SK-N-SH (cell line): ENCODE measurements around the gene KIRREL1. TPM values are rescaled to one million over a fixed set of nuclear protein-coding genes. Genes with fewer than 3 reads are reported as not detected.

Experiments used
- CTCF ChIA-PET: fragments of 300-600, 350-600 bp; formaldehyde crosslinking; extraction: SDS; loops from one replicate; lab custom pipeline; 2021; lab: Yijun Ruan, JAX
- POLR2A ChIA-PET: fragments of 350-600 bp; sonication (Branson Sonifier 250); formaldehyde crosslinking; extraction: SDS; loops from one replicate; lab custom pipeline; 2020; ENCODE audit warnings: antibody characterized with exemption, inconsistent platforms; lab: Yijun Ruan, JAX
- DNase-seq: peaks from one replicate; pipeline ENCODE4 v3.0.0; 2012
- H2AFZ ChIP-seq: fragments of 200-600 bp; sonication (generic); 2 replicates; pipeline ENCODE4 v1.8.1; 2016; ENCODE audit warnings: antibody characterized with exemption, mild to moderate bottlenecking, low read depth
- H3F3A ChIP-seq: fragments of 200-600 bp; sonication (generic); replicated peaks from 2 replicates; pipeline ENCODE3; 2016; ENCODE audit warnings: antibody characterized with exemption, mild to moderate bottlenecking; ENCODE audit not compliant: insufficient read depth
- H3K27ac ChIP-seq, 2 experiments: fragments of 200-500 bp in 1 of 2; fragments of 200-600 bp in 1 of 2; sonication (Bioruptor generic) in 1 of 2; sonication (generic), shearing (Covaris generic) in 1 of 2; 2 replicates each; pipeline versions ENCODE4 v1.5.1 to v1.6.1; 2014 to 2016; ENCODE audit warnings: low read depth in 2 of 2, inconsistent platforms in 1 of 2, low read length in 1 of 2, mild to moderate bottlenecking in 1 of 2, mixed read lengths in 1 of 2
- H3K27me3 ChIP-seq: fragments of 200-600 bp; sonication (generic), shearing (Covaris generic); 2 replicates; pipeline ENCODE4 v1.6.1; 2016; ENCODE audit warnings: mixed run types; ENCODE audit not compliant: insufficient read depth
- H3K36me3 ChIP-seq, 2 experiments: fragments of 200-500 bp in 1 of 2; fragments of 200-600 bp in 1 of 2; sonication (Bioruptor generic) in 1 of 2; sonication (generic) in 1 of 2; replicated peaks in 1 of 2; 2 replicates each; pipeline versions ENCODE3 to v1.5.1; 2014 to 2016; ENCODE audit warnings: low read length in 1 of 2, mild to moderate bottlenecking in 1 of 2; ENCODE audit not compliant: insufficient read depth in 2 of 2, control insufficient read depth in 1 of 2
- H3K4me1 ChIP-seq, 2 experiments: fragments of 200-500 bp in 1 of 2; fragments of 200-600 bp in 1 of 2; sonication (Bioruptor generic) in 1 of 2; sonication (generic), shearing (Covaris generic) in 1 of 2; 2 replicates each; pipeline versions ENCODE4 v1.5.1 to v1.6.1; 2014 to 2016; ENCODE audit warnings: low read depth in 1 of 2, low read length in 1 of 2, mixed run types in 1 of 2; ENCODE audit not compliant: insufficient read depth in 2 of 2, control insufficient read depth in 1 of 2
- H3K4me2 ChIP-seq: fragments of 200-600 bp; sonication (generic), shearing (Covaris generic); 2 replicates; pipeline ENCODE4 v1.6.1; 2017; ENCODE audit warnings: mixed run types
- H3K4me3 ChIP-seq, 2 experiments: fragments of 200-500 bp in 1 of 2; fragments of 200-600 bp in 1 of 2; sonication (Bioruptor generic) in 1 of 2; sonication (generic), shearing (Covaris generic) in 1 of 2; 2 replicates each; pipeline versions ENCODE4 v1.5.1 to v1.8.1; 2014 to 2016; ENCODE audit warnings: low read depth in 2 of 2, inconsistent platforms in 1 of 2, low read length in 1 of 2, mild to moderate bottlenecking in 1 of 2, mixed read lengths in 1 of 2, moderate library complexity in 1 of 2
- H3K79me2 ChIP-seq: fragments of 200-600 bp; sonication (generic); 2 replicates; pipeline ENCODE4 v1.8.1; 2017; ENCODE audit warnings: mild to moderate bottlenecking; ENCODE audit not compliant: insufficient read depth
- H3K9ac ChIP-seq: fragments of 200-600 bp; sonication (generic); 2 replicates; pipeline ENCODE4 v1.6.1; 2017; ENCODE audit warnings: mixed run types
- H3K9me2 ChIP-seq: fragments of 200-600 bp; sonication (generic); 2 replicates; pipeline ENCODE4 v1.6.1; 2017; ENCODE audit warnings: mixed run types
- H3K9me3 ChIP-seq: fragments of 200-600 bp; sonication (generic); 2 replicates; pipeline ENCODE4 v1.6.1; 2017; ENCODE audit warnings: mixed run types, mild to moderate bottlenecking, moderate library complexity
- H4K20me1 ChIP-seq: fragments of 200-600 bp; sonication (generic); 2 replicates; pipeline ENCODE4 v1.6.1; 2017; ENCODE audit warnings: mild to moderate bottlenecking, mixed run types; ENCODE audit not compliant: insufficient read depth
- ELF1 ChIP-seq: IDR thresholded peaks from 2 replicates; pipeline ENCODE4 v1.4.0; 2012
- FOSL2 ChIP-seq: IDR thresholded peaks from 2 replicates; pipeline ENCODE4 v1.4.0; 2012; ENCODE audit warnings: low read depth, mild to moderate bottlenecking, moderate library complexity, borderline replicate concordance
- FOXM1 ChIP-seq: IDR thresholded peaks from 2 replicates; pipeline ENCODE4 v1.4.0; 2012; ENCODE audit warnings: low read depth, mild to moderate bottlenecking
- GABPA ChIP-seq: IDR thresholded peaks from 2 replicates; pipeline ENCODE4 v1.4.0; 2012; ENCODE audit warnings: low read depth, mild to moderate bottlenecking
- GATA2 ChIP-seq: sonication (generic); formaldehyde crosslinking; IDR thresholded peaks from 2 replicates; pipeline ENCODE4 v1.5.0; 2020; ENCODE audit warnings: mild to moderate bottlenecking, missing genetic modification reagents
- IRF3 ChIP-seq: fragments of 150-350 bp; IDR thresholded peaks from 2 replicates; pipeline ENCODE4 v1.6.1; 2016; ENCODE audit warnings: mild to moderate bottlenecking, low read depth, low read length
- MAX ChIP-seq: IDR thresholded peaks from 2 replicates; pipeline ENCODE4 v1.4.0; 2012; ENCODE audit warnings: low read depth
- MEF2A ChIP-seq: IDR thresholded peaks from 2 replicates; pipeline ENCODE4 v1.4.0; 2012; ENCODE audit warnings: low read depth, borderline replicate concordance
- MXI1 ChIP-seq: IDR thresholded peaks from 2 replicates; pipeline ENCODE4 v1.6.1; 2012; ENCODE audit warnings: mild to moderate bottlenecking, low read depth, low read length, improper control_type of control experiment
- NFIC ChIP-seq: IDR thresholded peaks from 2 replicates; pipeline ENCODE4 v1.4.0; 2012; ENCODE audit warnings: borderline replicate concordance
- RCOR1 ChIP-seq: fragments of 150-350 bp; IDR thresholded peaks from 2 replicates; pipeline ENCODE4 v1.6.1; 2017; ENCODE audit warnings: antibody characterized with exemption, low read length
- TAF1 ChIP-seq: IDR thresholded peaks from 2 replicates; pipeline ENCODE4 v1.6.1; 2012; ENCODE audit warnings: low read depth, mild to moderate bottlenecking, low read length, moderate library complexity, borderline replicate concordance
- TCF12 ChIP-seq: IDR thresholded peaks from 2 replicates; pipeline ENCODE4 v1.4.0; 2012
- TEAD4 ChIP-seq: IDR thresholded peaks from 2 replicates; pipeline ENCODE4 v1.4.0; 2012; ENCODE audit warnings: mild to moderate bottlenecking, borderline replicate concordance; ENCODE audit not compliant: insufficient read depth
- USF1 ChIP-seq: IDR thresholded peaks from 2 replicates; pipeline ENCODE4 v1.4.0; 2012; ENCODE audit warnings: low read depth, borderline replicate concordance
- USF2 ChIP-seq: fragments of 150-350 bp; IDR thresholded peaks from 2 replicates; pipeline ENCODE4 v1.6.1; 2017; ENCODE audit warnings: antibody characterized with exemption, low read length, low read depth, borderline replicate concordance
- WGBS: methylation state at CpG from one replicate; pipeline ENCODE4 v1.1.6; 2017; ENCODE audit warnings: low lambda C conversion rate; 5-methylcytosine and 5-hydroxymethylcytosine counted together
- polyA plus RNA-seq, 3 experiments: library from polyadenylated mRNA; depleted of rRNA; stranded (reverse); fragments of >200 nt; gene quantifications; 2 replicates each; pipeline ENCODE4 v1.2.3, GENCODE V29; 2012

KIRREL1 gene
- polyA plus RNA-seq, 1 of the 3 experiments (the other 2 are of a cell fraction): 47.8 TPM

GRCh38 chr1:157956732-157957131, 36.7 kb upstream of the KIRREL1 start:
- no peak for DNase-seq
- H4K20me1 ChIP-seq: no peaks in the 10 kb centered on the region
- H3K9ac ChIP-seq: no peak overlapping the region
- H3K36me3 ChIP-seq: no peaks in the 10 kb centered on the region
- ChIA-PET CTCF (interaction anchor here (1.5 to 1.8 kb wide), 2 partner anchors 80 to 168 kb away, joined by 4 to 6 read pairs; no protein-coding TSS in a partner anchor), POLR2A (no interaction called here)
- no peaks in the 10 kb centered on the region for H3K79me2 ChIP-seq
- no peaks in the 10 kb centered on the region for H3K9me3 ChIP-seq
- H3K9me2 ChIP-seq: no peaks in the 10 kb centered on the region
- TF ChIP-seq USF2 (no peak), TEAD4 (no peak), IRF3 (no peak), GATA2 (CRISPR knock-in tag) (no peak)
- H3F3A ChIP-seq: peaks cover 2% of the 10 kb centered on the region
- WGBS: 0% methylated on average over 2 of the region's 2 CpGs
- H3K4me1 ChIP-seq: no peaks in the 10 kb centered on the region
- H3K27ac ChIP-seq: no peak overlapping the region
- H3K27me3 ChIP-seq: peaks cover 84% of the 10 kb centered on the region
- H3K4me2 ChIP-seq: no peak overlapping the region
- H2AFZ ChIP-seq: no peak overlapping the region
- H3K4me3 ChIP-seq: no peak overlapping the region

- Histone ChIP-seq H3K9ac (no peak overlapping the region), H3K27me3 (peaks cover 75% of the 10 kb centered on the region), H3K4me3 (no peak overlapping the region), H3K4me1 (peaks cover 0 to 7% of the 10 kb centered on the region in 2 experiments; a peak in 2 of 4 replicates), H3F3A (peaks cover 7% of the 10 kb centered on the region), H2AFZ (no peak overlapping the region), H3K27ac (no peak overlapping the region), H4K20me1 (no peaks in the 10 kb centered on the region), H3K4me2 (no peak overlapping the region), H3K36me3 (no peaks in the 10 kb centered on the region), H3K9me2 (no peaks in the 10 kb centered on the region), H3K9me3 (no peaks in the 10 kb centered on the region), H3K79me2 (no peaks in the 10 kb centered on the region)
- ChIA-PET POLR2A (no interaction called here), CTCF (interaction anchor here (0.8 to 1.3 kb wide), 3 partner anchors 20 to 166 kb away, joined by 3 to 5 read pairs (median 3); no protein-coding TSS in a partner anchor)
- TF ChIP-seq MAX: no peak
- TF ChIP-seq USF1: no peak
- no peak for TF ChIP-seq USF2
- TF ChIP-seq NFIC: no peak
- TF ChIP-seq RCOR1: no peak
- TF ChIP-seq MXI1: no peak
- TF ChIP-seq FOSL2: no peak
- no peak for TF ChIP-seq FOXM1
- TF ChIP-seq GATA2 (CRISPR knock-in tag): no peak
- TF ChIP-seq MEF2A: no peak
- TF ChIP-seq TCF12: no peak
- no peak for TF ChIP-seq GABPA
- TF ChIP-seq TAF1: no peak
- no peak for TF ChIP-seq ELF1
- WGBS: 20% methylated on average over 3 of the region's 3 CpGs
- DNase-seq: no peak
These were observed 35.2 kb upstream of the KIRREL1 start for GRCh38 chr1:157958263-157958662.
